Measurements from ENCODE around the gene NR2F2.

NR2F2 gene

DNA sequence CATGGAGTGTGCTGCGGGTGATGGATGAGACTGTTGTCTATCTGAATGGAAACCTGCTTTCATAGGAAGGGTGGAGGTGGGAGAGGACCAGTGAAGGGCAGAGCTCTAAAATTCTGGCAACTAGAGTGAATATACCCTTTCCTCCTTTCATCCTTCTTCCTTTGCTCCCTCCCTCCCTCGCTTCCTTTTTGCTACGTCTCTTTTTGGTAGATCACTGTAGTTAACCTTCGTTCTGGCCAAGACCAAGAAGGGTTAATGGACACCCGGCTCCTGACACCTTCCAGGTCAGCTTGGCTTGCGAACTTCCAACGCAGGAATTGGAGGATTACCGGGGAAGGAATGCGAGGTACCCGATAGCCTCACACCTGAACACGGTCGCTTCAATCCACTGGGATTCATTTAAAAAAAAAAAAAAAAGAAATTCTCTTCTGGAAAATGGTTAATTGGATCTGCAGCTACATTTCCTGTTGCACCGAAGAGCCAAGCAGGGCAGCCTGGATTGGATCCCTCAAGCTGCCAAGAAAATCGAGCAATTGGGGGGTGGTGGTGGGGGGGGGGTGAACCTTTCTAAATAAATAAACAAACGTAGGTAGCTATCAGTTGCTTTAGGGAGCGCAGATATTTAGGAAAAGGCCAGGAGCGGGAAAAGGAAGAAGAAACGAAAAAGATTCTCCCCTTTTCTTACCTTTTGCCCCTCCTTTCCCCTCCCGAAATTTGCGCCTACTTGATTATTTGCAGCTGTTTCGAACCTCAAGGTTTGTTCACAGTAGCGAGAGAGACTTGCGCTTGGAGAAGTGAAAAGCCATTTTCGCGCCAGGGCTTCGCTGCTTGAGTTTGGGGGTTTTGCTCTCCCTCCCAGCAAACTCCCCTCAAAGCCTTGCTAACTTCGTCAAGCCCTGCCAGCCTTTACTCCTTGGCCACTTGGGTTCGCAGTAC, 9.5 kb upstream of the NR2F2 start:
- DNase-seq: no peak

GRCh38 chr15:96321639-96322535, 8.6 kb upstream of the NR2F2 start:
- DNase-seq: no peak

GRCh38 chr15:96322536-96323318, 7.8 kb upstream of the NR2F2 start:
- DNase-seq: no peak

DNA sequence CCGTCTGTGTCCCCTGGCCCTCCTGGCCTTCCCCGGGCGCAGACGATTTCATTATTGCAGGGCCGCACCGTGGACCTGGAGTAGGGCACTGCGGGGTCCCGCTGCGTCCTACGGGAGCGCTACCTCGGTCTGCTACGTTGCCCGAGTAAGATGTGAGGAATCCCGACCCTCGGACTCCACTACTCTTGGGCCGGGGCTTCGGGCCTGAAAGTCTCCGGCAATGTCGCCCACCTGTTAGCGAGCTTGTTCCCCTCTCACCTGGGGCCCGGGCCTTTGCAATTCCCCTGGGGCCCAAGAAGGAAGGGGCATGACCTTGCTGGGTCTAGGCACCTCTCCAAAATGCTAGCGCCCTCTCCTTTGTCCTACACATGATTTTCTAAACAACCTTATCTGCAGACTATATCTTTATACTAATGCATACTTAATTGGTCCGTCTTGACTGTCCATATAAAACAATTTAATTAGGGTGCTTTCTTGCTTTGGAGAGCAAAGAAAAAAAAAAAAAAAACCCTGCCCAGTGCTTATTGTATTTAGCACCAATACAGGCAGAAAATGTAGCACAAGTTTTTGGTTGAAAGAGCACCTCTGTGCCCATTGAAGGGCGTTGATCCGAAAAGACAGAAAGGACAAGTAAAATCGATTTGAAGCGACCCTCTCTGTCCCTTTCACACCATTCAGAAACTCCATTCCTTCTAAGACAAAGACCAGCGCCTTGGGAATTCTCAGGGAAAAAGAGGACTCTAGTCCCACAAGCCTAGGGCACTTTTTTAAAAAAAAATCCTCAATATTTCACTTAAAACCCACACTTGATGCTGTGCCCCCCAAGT, 7.0 kb upstream of the NR2F2 start:
- DNase-seq: no peak

DNA sequence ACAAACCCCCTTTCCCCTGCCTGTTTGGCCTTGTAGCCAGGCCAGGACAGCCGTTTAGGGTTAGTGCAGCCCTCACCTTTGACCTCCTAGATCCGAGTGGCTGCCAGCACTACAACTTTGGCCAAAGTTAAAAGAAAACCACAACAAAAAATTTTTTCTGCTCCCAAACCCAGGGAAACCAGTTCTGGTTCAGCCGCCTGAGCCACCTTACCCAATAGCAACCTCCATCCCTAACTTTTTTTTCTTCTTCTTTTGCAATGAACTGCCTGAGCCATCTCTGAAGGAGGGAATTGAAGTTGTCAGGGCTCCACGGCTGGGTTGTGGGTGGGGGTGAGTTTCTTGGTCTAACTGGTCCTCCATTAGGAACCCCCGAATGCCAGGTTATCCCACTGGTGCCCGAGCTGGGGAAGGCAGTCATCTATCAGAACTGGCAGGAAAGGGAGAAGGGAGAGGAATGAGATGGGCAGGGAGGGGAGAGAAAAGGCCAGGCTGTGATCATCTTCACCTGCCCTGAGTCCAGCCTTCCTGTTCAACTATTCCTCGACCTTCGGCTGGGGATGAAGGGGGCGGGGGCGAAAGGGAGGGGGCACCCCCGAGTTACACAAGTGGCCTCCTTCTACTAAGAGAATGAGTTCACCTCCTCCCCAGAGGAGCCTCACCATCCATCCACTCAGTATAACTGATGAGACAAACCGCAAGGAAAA, 6.2 kb upstream of the NR2F2 start:
- DNase-seq: no peak

DNA sequence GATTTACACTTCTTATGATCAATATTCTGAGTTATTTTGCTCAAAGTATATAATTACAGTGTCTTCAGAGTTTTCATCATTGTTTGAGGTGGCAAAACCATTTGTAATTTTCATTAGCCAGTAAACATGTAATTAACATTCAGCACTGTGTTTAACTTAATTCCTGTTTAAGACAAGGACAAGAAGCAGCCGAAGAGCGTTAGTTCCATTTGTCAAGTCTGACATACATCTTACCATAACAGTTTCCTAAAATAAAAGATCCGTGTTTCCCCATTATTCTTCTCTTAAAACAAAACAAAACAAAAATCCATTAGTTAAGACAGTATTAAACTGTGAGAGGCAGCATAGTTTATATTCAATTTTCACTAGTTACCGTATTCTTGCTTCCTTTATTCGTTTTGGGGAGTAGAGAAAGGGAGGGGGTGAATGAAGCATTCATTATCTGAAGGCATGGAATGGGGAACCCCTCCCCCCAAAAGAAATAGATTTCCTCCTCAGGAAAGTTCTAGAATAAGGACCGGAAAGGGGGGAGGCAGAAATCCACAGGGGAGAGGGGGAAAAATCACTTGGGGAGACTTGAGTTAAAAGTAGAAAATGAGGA, 5.5 kb upstream of the NR2F2 start:
- no peak for DNase-seq

DNA sequence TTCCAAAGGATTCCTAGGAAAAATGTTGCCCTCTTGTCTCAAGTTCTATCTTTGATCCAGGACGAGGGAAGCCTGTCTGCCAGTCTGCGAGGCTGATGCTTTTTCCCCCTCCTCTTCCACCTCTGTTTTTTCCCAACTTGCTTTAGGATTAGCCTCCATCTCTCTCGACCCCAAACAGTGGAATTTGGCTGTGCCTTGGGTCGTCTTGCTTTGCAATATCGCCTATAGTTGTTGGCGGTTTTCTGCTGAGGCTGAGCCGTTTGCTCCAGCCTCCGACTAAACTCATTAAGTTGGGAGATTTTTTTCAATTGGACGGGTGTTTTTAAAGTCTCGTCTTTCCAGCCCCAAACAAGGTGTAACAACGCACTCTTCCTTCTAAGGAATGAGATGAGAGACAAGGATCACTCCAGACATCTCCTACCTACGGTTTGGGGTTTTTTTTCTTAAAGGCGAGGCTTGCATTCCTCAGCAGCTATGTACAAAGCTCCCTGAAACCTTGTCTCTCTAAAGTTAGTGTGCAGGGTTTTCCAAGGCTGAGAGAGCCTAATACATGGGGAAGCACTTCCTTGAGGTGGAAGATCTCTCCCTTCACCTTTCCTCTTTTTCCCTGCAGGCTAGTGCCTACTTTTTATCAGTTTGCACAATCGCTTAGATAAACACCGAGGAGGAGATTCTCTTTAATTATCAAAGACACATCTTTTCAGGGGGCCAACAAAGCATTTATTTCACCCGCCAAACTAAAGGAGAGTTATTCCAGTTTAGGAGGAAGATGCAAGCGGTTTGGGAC, 4.8 kb upstream of the NR2F2 start:
- no peak for DNase-seq

DNA sequence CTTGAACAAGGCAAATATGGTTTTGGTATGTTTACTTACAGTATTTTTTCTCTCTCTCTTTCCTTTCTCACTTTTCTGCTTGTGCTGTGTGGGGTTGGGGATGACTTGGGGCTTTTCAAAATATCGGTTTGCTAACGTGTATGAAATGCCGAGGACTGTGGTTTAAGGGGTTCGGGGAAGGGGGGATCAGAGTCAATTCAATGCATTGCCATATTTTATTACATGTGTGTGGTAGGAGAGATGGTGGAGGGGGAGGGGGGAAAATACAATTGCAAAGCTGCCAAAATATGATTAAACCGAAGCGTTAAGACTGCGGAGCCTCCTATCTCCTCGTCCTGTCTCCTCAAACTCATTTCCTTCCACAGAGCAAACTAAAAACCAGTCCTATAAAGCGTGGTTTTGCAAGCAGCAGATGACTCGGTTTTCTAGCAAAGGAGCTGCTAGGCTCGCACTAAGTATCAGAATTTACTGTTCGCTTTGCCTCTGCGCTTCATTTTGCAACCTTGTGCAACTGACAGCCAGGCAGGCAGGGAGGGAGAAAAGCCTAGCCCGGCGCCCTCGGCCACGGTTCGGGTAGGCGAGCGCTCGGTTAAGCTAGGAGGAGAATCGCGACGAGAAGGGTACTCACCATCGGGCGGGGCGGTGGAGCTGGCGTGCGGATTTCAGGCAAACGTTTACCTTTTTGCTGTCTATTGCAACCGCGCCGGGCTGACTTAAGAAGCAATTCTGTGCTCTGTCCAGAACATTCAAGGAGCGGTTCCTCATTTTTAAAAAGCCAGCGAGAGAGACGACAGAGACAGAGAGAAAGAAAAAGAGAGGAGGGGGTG, 4.0 kb upstream of the NR2F2 start:
- DNase-seq: no peak

DNA sequence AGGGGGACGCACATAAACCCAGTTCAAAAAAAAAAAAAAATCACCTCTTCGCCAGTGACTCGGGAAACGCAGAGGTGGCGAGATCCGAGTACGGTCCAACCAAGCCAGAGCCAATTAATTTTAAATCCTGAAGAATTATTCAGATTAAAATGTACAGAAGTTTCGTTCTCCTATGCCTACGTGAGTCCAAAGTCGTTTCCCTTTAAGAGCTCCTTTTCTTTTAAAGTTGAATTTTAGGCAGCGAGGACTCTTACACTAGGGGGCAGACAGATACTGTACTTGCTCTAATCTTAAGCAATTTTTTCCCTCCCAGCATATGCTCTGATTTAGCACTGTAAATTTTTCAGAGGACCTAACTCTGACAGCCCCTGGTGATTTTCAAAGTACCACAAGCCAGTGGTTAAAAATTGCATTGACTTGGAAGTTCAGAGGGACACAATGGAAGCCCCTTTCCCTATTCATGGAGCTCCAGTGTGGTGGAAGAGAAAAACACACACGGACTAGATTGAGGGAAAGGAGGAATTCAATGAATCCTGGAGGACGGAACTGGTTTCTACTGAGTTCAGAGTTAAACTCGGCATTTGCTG, 3.3 kb upstream of the NR2F2 start:
- DNase-seq: no peak

- DNase-seq: no peak
These were observed 2.2 kb upstream of the NR2F2 start for GRCh38 chr15:96328181-96328876.

DNA sequence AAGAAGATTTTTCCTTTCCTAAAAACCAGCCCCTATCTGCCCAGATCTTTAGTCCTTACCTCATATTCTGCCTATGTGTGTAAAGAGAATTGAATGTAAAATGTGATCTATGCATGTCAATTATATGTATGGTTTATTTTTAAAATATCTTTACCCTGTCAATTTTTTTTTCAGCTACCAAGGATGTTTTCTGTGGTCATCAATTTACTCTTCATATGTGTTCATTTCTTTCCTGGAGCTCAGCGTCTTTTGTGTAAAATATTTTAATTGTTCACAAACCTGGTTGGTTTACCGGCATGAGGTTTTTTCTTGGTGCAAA, 1.7 kb upstream of the NR2F2 start:
- no peak for DNase-seq

GRCh38 chr15:96329403-96329981, 1.0 kb upstream of the NR2F2 start:
- DNase-seq: no peak

- DNase-seq: no peak
These were observed 443 bp upstream of the NR2F2 start for GRCh38 chr15:96330064-96330449.

- no peak for DNase-seq
These were observed 844 bp downstream of the NR2F2 start for GRCh38 chr15:96331144-96331944.

GRCh38 chr15:96331945-96332636, 1.6 kb downstream of the NR2F2 start:
- DNase-seq: no peak

- no peak for DNase-seq
These were observed 2.2 kb downstream of the NR2F2 start for GRCh38 chr15:96332637-96333121.

Measured in DMS153 (cell line).